Loucy (cell line): ENCODE results near the gene SPDYA.

Source experiments
- H2AFZ ChIP-seq: fragments of 200-600 bp; sonication (generic); 2 replicates; pipeline ENCODE4 v1.6.0; 2016; ENCODE audit warnings: antibody characterized with exemption, mild to moderate bottlenecking, low read length, moderate library complexity
- H3F3A ChIP-seq: fragments of 200-600 bp; 2 replicates; pipeline ENCODE4 v1.6.0; 2016; ENCODE audit warnings: antibody characterized with exemption, low read depth, mild to moderate bottlenecking
- H3K27me3 ChIP-seq: fragments of 200-600 bp; sonication (generic); 2 replicates; pipeline ENCODE4 v1.6.1; 2014; ENCODE audit warnings: low read length, mild to moderate bottlenecking; ENCODE audit not compliant: insufficient read depth, poor library complexity, severe bottlenecking
- H3K36me3 ChIP-seq: fragments of 200-600 bp; sonication (generic); 2 replicates; pipeline ENCODE4 v1.6.1; 2016; ENCODE audit warnings: low read length; ENCODE audit not compliant: insufficient read depth
- H3K4me1 ChIP-seq: fragments of 200-600 bp; sonication (generic); 2 replicates; pipeline ENCODE4 v1.5.1; 2014; ENCODE audit warnings: low read length, mild to moderate bottlenecking; ENCODE audit not compliant: insufficient read depth, poor library complexity, severe bottlenecking
- H3K4me2 ChIP-seq: fragments of 200-600 bp; sonication (generic); 2 replicates; pipeline ENCODE4 v1.6.0; 2014; ENCODE audit warnings: antibody characterized with exemption, low read length, low read depth, mild to moderate bottlenecking; ENCODE audit not compliant: poor library complexity, severe bottlenecking
- H3K4me3 ChIP-seq: fragments of 200-600 bp; sonication (generic); 2 replicates; pipeline ENCODE4 v1.5.1; 2014; ENCODE audit warnings: low read length, mild to moderate bottlenecking, mixed read lengths; ENCODE audit not compliant: poor library complexity, severe bottlenecking
- H3K79me2 ChIP-seq: fragments of 200-600 bp; sonication (generic); 2 replicates; pipeline ENCODE4 v1.6.1; 2014; ENCODE audit warnings: low read length; ENCODE audit not compliant: insufficient read depth
- H3K9ac ChIP-seq: fragments of 200-600 bp; sonication (generic); 2 replicates; pipeline ENCODE4 v1.6.0; 2014; ENCODE audit warnings: mild to moderate bottlenecking, low read depth, low read length, moderate library complexity; ENCODE audit not compliant: poor library complexity, severe bottlenecking
- H3K9me2 ChIP-seq: fragments of 200-600 bp; sonication (generic); replicated peaks from 2 replicates; pipeline ENCODE4 v1.6.1; 2016; ENCODE audit warnings: low read depth, low read length, mixed read lengths
- H3K9me3 ChIP-seq: fragments of 200-600 bp; sonication (generic); 2 replicates; pipeline ENCODE4 v1.6.1; 2014; ENCODE audit warnings: mild to moderate bottlenecking, antibody characterized with exemption, low read length, low read depth; ENCODE audit not compliant: insufficient read depth
- H4K20me1 ChIP-seq: fragments of 200-600 bp; sonication (generic); 2 replicates; pipeline ENCODE4 v1.6.0; 2014; ENCODE audit warnings: antibody characterized with exemption, low read length, mild to moderate bottlenecking; ENCODE audit not compliant: insufficient read depth, poor library complexity, severe bottlenecking
- CTCF ChIP-seq: fragments of 200-600 bp; sonication (generic); conservative IDR thresholded peaks from 2 replicates; pipeline ENCODE4 v1.5.1; 2014; ENCODE audit warnings: mild to moderate bottlenecking, antibody characterized with exemption, low read length
- EZH2phosphoT487 ChIP-seq: fragments of 200-600 bp; IDR thresholded peaks from 2 replicates; pipeline ENCODE4 v1.6.1; 2018; ENCODE audit warnings: antibody characterized with exemption, mild to moderate bottlenecking, moderate library complexity, borderline replicate concordance

SPDYA gene

GRCh38 chr2:28802975-28803429 is 7.6 kb upstream of the SPDYA start:
- no peaks in the 10 kb centered on the region for H3K27me3 ChIP-seq
- H3K79me2 ChIP-seq: no peaks in the 10 kb centered on the region
- H3K4me2 ChIP-seq: no peak overlapping the region
- no peaks in the 10 kb centered on the region for H3K4me1 ChIP-seq
- peaks cover 54% of the 10 kb centered on the region for H3K36me3 ChIP-seq
- TF ChIP-seq CTCF: no peak
- TF ChIP-seq EZH2phosphoT487: no peak
- peaks cover 4% of the 10 kb centered on the region for H4K20me1 ChIP-seq
- no peaks in the 10 kb centered on the region for H3K9me2 ChIP-seq
- no peaks in the 10 kb centered on the region for H3F3A ChIP-seq
- no peak overlapping the region for H3K9ac ChIP-seq
- no peak overlapping the region for H2AFZ ChIP-seq
- no peak overlapping the region for H3K4me3 ChIP-seq
- H3K9me3 ChIP-seq: no peaks in the 10 kb centered on the region

- no peak overlapping the region for H3K4me3 ChIP-seq
- H4K20me1 ChIP-seq: no peaks in the 10 kb centered on the region
- no peak overlapping the region for H3K4me2 ChIP-seq
- no peaks in the 10 kb centered on the region for H3K4me1 ChIP-seq
- no peaks in the 10 kb centered on the region for H3K9me2 ChIP-seq
- H3K79me2 ChIP-seq: no peaks in the 10 kb centered on the region
- no peak overlapping the region for H3K9ac ChIP-seq
- peaks cover 4% of the 10 kb centered on the region; the same call in 1 of the 2 replicates for H3K36me3 ChIP-seq
- TF ChIP-seq CTCF (no peak), EZH2phosphoT487 (no peak)
- no peaks in the 10 kb centered on the region for H3K27me3 ChIP-seq
- H3K9me3 ChIP-seq: no peaks in the 10 kb centered on the region
- no peaks in the 10 kb centered on the region for H3F3A ChIP-seq
- H2AFZ ChIP-seq: no peak overlapping the region
Measured at GRCh38 chr2:28809927-28810326, 707 bp upstream of the SPDYA start.

- H3K4me3 ChIP-seq: no peak overlapping the region
- TF ChIP-seq CTCF: no peak
- TF ChIP-seq EZH2phosphoT487: no peak
- no peak overlapping the region for H2AFZ ChIP-seq
- no peaks in the 10 kb centered on the region for H3K9me3 ChIP-seq
- H4K20me1 ChIP-seq: no peaks in the 10 kb centered on the region
- H3K4me1 ChIP-seq: no peaks in the 10 kb centered on the region
- H3K9ac ChIP-seq: no peak overlapping the region
- H3K4me2 ChIP-seq: no peak overlapping the region
- no peaks in the 10 kb centered on the region for H3F3A ChIP-seq
- H3K79me2 ChIP-seq: no peaks in the 10 kb centered on the region
- no peaks in the 10 kb centered on the region for H3K9me2 ChIP-seq
- no peaks in the 10 kb centered on the region for H3K27me3 ChIP-seq
- H3K36me3 ChIP-seq: no peaks in the 10 kb centered on the region
Measured at GRCh38 chr2:28818053-28818452, 7.4 kb downstream of the SPDYA start.
